ENCODE results near the gene CFAP73.

Gene CFAP73

GRCh38 chr12:113149361-113150150 is at the start of gene CFAP73:
CFAP73 (plus strand) TSS chr12:113149724; CDS start chr12:113149858, 134 bp downstream.
- peak within 1 kb of the TSS; percentile 7 for H3K4me3 ChIP-seq (ENCODE audit: low read depth, low read length)
- DNase-seq (ENCODE audit: low read depth): peak; percentile 56

- no peak for DNase-seq (ENCODE audit: low read depth)
- H3K4me3 ChIP-seq (ENCODE audit: low read depth, low read length): no peak overlapping the region
Observed at GRCh38 chr12:113099764-113100163, 49.8 kb upstream of the CFAP73 start.

GRCh38 chr12:113101751-113102150 is 47.8 kb upstream of the CFAP73 start:
- no peak for DNase-seq (ENCODE audit: low read depth)
- no peak overlapping the region for H3K4me3 ChIP-seq (ENCODE audit: low read depth, low read length)

- H3K4me3 ChIP-seq (ENCODE audit: low read depth, low read length): no peak overlapping the region
Observed at GRCh38 chr12:113102811-113103210, 46.7 kb upstream of the CFAP73 start.

GRCh38 chr12:113103756-113104450 is 45.6 kb upstream of the CFAP73 start:
- no peak for DNase-seq (ENCODE audit: low read depth)
- no peak overlapping the region for H3K4me3 ChIP-seq (ENCODE audit: low read depth, low read length)

More at GRCh38 chr12:113102811-113103210, 46.7 kb upstream of the CFAP73 start:
- no peak for DNase-seq (ENCODE audit: low read depth)

- no peak overlapping the region for H3K4me3 ChIP-seq (ENCODE audit: low read depth, low read length)
- no peak for DNase-seq (ENCODE audit: low read depth)
Observed at GRCh38 chr12:113104953-113105510, 44.5 kb upstream of the CFAP73 start.

- DNase-seq (ENCODE audit: low read depth): no peak
- no peak overlapping the region for H3K4me3 ChIP-seq (ENCODE audit: low read depth, low read length)
Observed at GRCh38 chr12:113105606-113106271, 43.8 kb upstream of the CFAP73 start.

- DNase-seq (ENCODE audit: low read depth): no peak
- H3K4me3 ChIP-seq (ENCODE audit: low read depth, low read length): no peak overlapping the region
Observed at GRCh38 chr12:113106361-113106760, 43.2 kb upstream of the CFAP73 start.

GRCh38 chr12:113108308-113108707 is 41.2 kb upstream of the CFAP73 start:
- no peak for DNase-seq (ENCODE audit: low read depth)

GRCh38 chr12:113109360-113109759 is 40.2 kb upstream of the CFAP73 start:
- DNase-seq (ENCODE audit: low read depth): no peak
- H3K4me3 ChIP-seq (ENCODE audit: low read depth, low read length): no peak overlapping the region

More at GRCh38 chr12:113108308-113108707, 41.2 kb upstream of the CFAP73 start:
- H3K4me3 ChIP-seq (ENCODE audit: low read depth, low read length): no peak overlapping the region

- H3K4me3 ChIP-seq (ENCODE audit: low read depth, low read length): no peak overlapping the region
- DNase-seq (ENCODE audit: low read depth): no peak
Observed at GRCh38 chr12:113109872-113110599, 39.5 kb upstream of the CFAP73 start.

- no peak overlapping the region for H3K4me3 ChIP-seq (ENCODE audit: low read depth, low read length)
- DNase-seq (ENCODE audit: low read depth): no peak
Observed at GRCh38 chr12:113111247-113111646, 38.3 kb upstream of the CFAP73 start.

- no peak overlapping the region for H3K4me3 ChIP-seq (ENCODE audit: low read depth, low read length)
- DNase-seq (ENCODE audit: low read depth): no peak
Observed at GRCh38 chr12:113112043-113112899, 37.3 kb upstream of the CFAP73 start.

- no peak overlapping the region for H3K4me3 ChIP-seq (ENCODE audit: low read depth, low read length)
- no peak for DNase-seq (ENCODE audit: low read depth)
Observed at GRCh38 chr12:113113397-113113796, 36.1 kb upstream of the CFAP73 start.

- H3K4me3 ChIP-seq (ENCODE audit: low read depth, low read length): no peak overlapping the region
- DNase-seq (ENCODE audit: low read depth): no peak
Observed at GRCh38 chr12:113114447-113115178, 34.9 kb upstream of the CFAP73 start.

- DNase-seq (ENCODE audit: low read depth): no peak
- no peak overlapping the region for H3K4me3 ChIP-seq (ENCODE audit: low read depth, low read length)
Observed at GRCh38 chr12:113115455-113116126, 33.9 kb upstream of the CFAP73 start.

- DNase-seq (ENCODE audit: low read depth): no peak
- no peak overlapping the region for H3K4me3 ChIP-seq (ENCODE audit: low read depth, low read length)
Observed at GRCh38 chr12:113116875-113117274, 32.6 kb upstream of the CFAP73 start.

Data from skeletal muscle cell (primary cell).